Thoracic aorta (tissue), 2 donors: ENCODE measurements around the gene GRIK4. TPM values are rescaled to one million over a fixed set of nuclear protein-coding genes. Genes with fewer than 3 reads are reported as not detected.

Experiments used
- ATAC-seq: fragments of 150-250 bp; one replicate; pipeline ENCODE4 v1.8.0; 2017; ENCODE audit warnings: low read depth; ENCODE audit not compliant: insufficient number of reproducible peaks, low FRiP score
- DNase-seq: peaks from one replicate; pipeline ENCODE4 v3.0.0-alpha.2; 2020; ENCODE audit warnings: low spot score
- H3K27ac ChIP-seq, 2 donors: fragments of 200-600 bp; sonication (generic); 1 replicate in 1 of 2; 2 replicates in 1 of 2; pipeline ENCODE4 v1.5.1; 2016; ENCODE audit warnings: mild to moderate bottlenecking in 2 of 2, moderate library complexity in 2 of 2
- H3K27me3 ChIP-seq: fragments of 200-600 bp; sonication (generic); replicated peaks from 2 replicates; pipeline ENCODE4 v1.6.0; 2016; ENCODE audit warnings: mild to moderate bottlenecking; ENCODE audit not compliant: insufficient read depth
- H3K36me3 ChIP-seq: fragments of 200-600 bp; sonication (generic); one replicate; pipeline ENCODE4 v1.5.1; 2016
- H3K4me1 ChIP-seq, 2 donors: fragments of 200-600 bp; sonication (generic); 1 replicate in 1 of 2; 2 replicates in 1 of 2; pipeline versions ENCODE4 v1.5.1 to v1.6.0; 2016; ENCODE audit warnings: low read depth in 2 of 2, mild to moderate bottlenecking in 1 of 2; ENCODE audit not compliant: control insufficient read depth in 1 of 2
- H3K4me3 ChIP-seq: fragments of 200-600 bp; sonication (generic); 2 replicates; pipeline ENCODE4 v1.5.1; 2016; ENCODE audit warnings: mild to moderate bottlenecking
- H3K9me3 ChIP-seq: fragments of 200-600 bp; sonication (generic); 2 replicates; pipeline ENCODE4 v1.5.1; 2016
- total RNA-seq, 2 donors: library from RNA; depleted of rRNA; stranded (reverse); fragments of >200 nt; gene quantifications; one replicate each; pipeline versions ENCODE4 v1.1.0 to v1.2.3, GENCODE V29; 2016
- TF ChIP-seq, protein P1 (sequence below): fragments of 200-600 bp; sonication (generic); IDR thresholded peaks from one replicate; pipeline ENCODE4 v1.5.1; 2019; ENCODE audit warnings: antibody characterized with exemption

Gene GRIK4
- total RNA-seq, 2 donors from 2014 or later: not detected

DNA sequence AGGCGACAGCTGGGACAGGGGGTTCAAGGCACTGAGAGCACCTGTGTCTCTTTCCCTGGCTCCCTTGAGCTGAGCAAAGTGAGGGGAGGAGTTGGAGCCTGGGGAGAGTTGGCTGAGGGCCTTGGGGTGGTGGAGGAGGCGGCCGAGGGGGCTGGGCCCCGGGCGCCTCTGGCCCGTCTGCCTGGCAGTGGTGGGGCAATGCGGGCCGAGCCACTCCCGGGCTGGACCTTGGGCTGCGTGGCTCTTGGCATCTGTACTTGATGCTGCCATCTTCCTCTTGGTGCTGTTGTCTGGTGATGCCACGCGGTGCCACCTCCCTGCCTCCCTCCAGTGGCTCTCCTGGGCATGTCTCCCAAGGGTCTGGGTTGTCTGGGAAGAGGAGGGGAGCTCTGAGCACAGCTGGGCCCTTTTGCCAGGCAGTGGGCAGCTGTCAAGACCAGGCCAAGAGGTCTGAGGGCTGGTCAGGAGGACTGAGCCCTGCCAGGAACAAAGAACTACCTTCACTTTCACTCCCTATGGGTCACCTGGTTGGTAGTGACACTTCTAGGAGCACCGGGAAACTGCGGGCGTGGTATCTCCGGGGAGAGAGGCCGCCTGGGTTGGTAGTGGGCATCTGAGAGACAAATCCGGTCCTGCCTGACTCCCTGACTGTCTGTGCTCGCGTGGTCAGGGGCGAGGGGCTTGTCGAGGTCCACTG is 1.3 kb downstream of the GRIK4 start:
- no peak for DNase-seq
- H3K27me3 ChIP-seq: no peaks in the 10 kb centered on the region
- H3K36me3 ChIP-seq: no peaks in the 10 kb centered on the region
- no peaks in the 10 kb centered on the region for H3K9me3 ChIP-seq
- no peaks in the 10 kb centered on the region for H3K4me1 ChIP-seq
- TF ChIP-seq, protein P1, sequence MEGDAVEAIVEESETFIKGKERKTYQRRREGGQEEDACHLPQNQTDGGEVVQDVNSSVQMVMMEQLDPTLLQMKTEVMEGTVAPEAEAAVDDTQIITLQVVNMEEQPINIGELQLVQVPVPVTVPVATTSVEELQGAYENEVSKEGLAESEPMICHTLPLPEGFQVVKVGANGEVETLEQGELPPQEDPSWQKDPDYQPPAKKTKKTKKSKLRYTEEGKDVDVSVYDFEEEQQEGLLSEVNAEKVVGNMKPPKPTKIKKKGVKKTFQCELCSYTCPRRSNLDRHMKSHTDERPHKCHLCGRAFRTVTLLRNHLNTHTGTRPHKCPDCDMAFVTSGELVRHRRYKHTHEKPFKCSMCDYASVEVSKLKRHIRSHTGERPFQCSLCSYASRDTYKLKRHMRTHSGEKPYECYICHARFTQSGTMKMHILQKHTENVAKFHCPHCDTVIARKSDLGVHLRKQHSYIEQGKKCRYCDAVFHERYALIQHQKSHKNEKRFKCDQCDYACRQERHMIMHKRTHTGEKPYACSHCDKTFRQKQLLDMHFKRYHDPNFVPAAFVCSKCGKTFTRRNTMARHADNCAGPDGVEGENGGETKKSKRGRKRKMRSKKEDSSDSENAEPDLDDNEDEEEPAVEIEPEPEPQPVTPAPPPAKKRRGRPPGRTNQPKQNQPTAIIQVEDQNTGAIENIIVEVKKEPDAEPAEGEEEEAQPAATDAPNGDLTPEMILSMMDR: no peak
- H3K4me3 ChIP-seq: no peak overlapping the region
- H3K27ac ChIP-seq: no peak overlapping the region
- no peak for ATAC-seq

DNA sequence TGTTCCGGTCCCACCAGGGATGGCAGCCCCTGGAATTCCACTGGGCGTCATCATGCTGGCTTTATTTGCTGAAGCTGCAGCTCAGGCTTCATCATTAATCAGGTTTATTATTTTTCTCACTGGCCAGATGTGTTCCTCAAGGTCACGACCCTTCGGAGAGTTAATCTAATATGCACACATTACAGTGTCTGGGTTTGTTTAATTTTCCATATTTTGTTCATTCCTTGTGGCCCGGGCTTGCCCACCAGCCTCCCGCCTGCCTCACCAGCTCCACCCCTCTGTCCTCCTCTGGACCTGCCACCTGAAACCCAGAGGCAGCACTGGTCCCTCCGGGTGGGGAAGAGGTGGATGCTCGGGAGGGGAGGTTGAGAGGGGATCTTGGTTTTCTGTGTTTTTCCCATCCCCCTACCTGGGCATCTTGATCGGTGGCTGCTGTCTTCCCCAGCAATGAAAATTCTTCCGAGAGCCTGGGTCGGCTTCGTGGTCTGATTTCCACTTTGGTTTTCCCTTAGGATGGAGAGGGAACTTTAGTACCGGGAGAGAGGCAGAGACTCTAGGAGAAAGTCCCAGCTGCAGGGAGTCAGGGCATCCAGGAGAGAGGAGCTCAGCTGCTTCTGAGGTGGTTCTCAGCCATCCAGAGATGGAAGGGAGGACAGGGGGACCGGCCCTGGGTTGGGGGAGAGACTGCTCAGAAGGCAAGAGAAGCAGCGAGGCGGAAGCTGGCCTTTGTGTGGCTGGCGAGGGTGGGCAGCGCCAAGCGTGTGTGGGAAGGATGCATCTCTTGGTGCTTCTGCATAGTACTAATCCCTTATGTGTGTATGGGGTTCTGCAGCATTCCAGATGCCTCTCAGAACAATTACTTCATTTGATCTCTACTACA is 2.1 kb downstream of the GRIK4 start:
- H3K4me1 ChIP-seq: no peaks in the 10 kb centered on the region
- ATAC-seq: no peak
- H3K27ac ChIP-seq: no peak overlapping the region
- H3K27me3 ChIP-seq: no peaks in the 10 kb centered on the region
- TF ChIP-seq, protein P1: no peak
- no peak for DNase-seq
- H3K9me3 ChIP-seq: no peaks in the 10 kb centered on the region
- H3K36me3 ChIP-seq: no peaks in the 10 kb centered on the region
- H3K4me3 ChIP-seq: no peak overlapping the region

DNA sequence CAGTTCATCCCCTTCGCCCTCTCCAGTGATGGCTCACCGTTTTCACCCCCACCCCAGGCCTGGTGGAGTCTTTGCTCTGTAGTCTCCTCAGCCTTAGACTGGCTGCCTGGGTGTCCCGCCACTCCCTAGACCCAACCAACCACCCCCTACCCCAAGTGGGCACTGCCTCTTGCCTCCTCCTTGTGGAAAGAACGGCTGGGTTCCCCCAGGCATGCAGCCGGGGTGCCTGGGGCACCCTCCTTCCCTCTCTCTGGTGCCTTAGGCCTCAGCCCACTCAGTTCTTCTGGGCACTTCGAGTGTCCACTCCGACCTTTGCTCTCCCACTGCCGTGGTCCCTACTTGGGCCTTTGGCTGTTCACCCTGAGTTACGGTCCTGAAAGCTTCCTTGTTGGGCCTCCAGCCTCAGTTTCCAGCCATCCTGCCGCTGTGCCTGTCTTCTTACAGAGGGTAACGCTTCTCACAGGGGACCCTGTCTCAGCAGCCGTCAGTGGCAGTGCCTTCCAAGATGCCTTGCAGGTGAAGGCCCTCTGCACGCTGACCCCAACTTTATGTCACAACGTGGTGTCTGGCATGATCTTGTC is 3.1 kb downstream of the GRIK4 start:
- TF ChIP-seq, protein P1: no peak
- H3K27ac ChIP-seq: no peak overlapping the region
- H3K36me3 ChIP-seq: no peaks in the 10 kb centered on the region
- no peaks in the 10 kb centered on the region for H3K27me3 ChIP-seq
- H3K4me3 ChIP-seq: no peak overlapping the region
- ATAC-seq: no peak
- H3K4me1 ChIP-seq: no peaks in the 10 kb centered on the region
- no peak for DNase-seq
- no peaks in the 10 kb centered on the region for H3K9me3 ChIP-seq

DNA sequence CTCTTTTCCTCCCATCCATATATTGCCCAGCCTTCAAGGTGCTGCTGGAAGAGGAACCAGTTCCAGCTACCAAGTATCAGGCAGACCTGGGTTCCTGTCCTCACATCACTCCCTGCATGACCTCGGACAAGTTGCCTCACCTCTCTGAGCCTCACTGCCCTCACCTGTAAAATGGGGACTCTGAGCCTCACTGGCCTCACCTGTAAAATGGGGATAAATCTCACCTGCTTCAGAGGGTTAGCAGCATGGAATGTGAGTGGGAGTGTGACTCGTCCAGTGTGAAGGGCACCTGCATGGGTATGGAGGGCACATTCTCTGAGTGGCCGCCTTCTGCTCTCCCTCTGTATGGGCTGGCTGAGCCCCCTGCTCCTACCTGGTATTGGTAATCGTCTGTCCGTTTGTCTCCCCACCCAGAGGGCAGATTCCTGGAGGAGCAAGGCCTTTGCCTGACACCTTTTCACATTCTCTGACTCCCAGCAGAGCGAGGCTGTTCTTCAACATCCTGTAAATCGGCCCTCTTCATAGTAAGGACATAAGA is 3.7 kb downstream of the GRIK4 start:
- DNase-seq: no peak
- Histone ChIP-seq H3K36me3 (no peaks in the 10 kb centered on the region), H3K27me3 (no peaks in the 10 kb centered on the region), H3K4me1 (no peaks in the 10 kb centered on the region), H3K4me3 (no peak overlapping the region), H3K27ac (no peak overlapping the region), H3K9me3 (no peaks in the 10 kb centered on the region)
- no peak for ATAC-seq
- TF ChIP-seq, protein P1: no peak
